Cardiac muscle cell (in vitro differentiated cells and primary cell): Measurements from ENCODE around the gene NUDCD3. TPM values are rescaled to one million over a fixed set of nuclear protein-coding genes. Genes with fewer than 3 reads are reported as not detected.
A peak's percentile ranks its signal among the peaks of the same experiment; 100 is the strongest.

Experiments used
- DNase-seq, 2 donors: peaks; one replicate each; pipeline versions ENCODE4 v3.0.0 to v3.0.0-alpha.2; 2010 to 2017; ENCODE audit warnings: low read depth in 1 of 2, low spot score in 1 of 2
- H3K27ac ChIP-seq: fragments of 200-600 bp; sonication (generic); 2 replicates; pipeline ENCODE4 v1.5.1; 2016
- H3K27me3 ChIP-seq: fragments of 200-600 bp; sonication (generic); 2 replicates; pipeline ENCODE4 v1.6.0; 2016; ENCODE audit warnings: control low read depth
- H3K36me3 ChIP-seq: fragments of 200-600 bp; sonication (generic); 2 replicates; pipeline ENCODE4 v1.5.1; 2016; ENCODE audit warnings: control low read depth
- H3K4me1 ChIP-seq: fragments of 200-600 bp; sonication (generic); 2 replicates; pipeline ENCODE4 v1.8.1; 2017; ENCODE audit warnings: low read depth, mild to moderate bottlenecking, mixed run types
- H3K4me3 ChIP-seq: fragments of 200-600 bp; sonication (generic); 2 replicates; pipeline ENCODE4 v1.5.1; 2016; ENCODE audit warnings: mild to moderate bottlenecking
- H3K9me3 ChIP-seq: fragments of 200-600 bp; sonication (generic); 2 replicates; pipeline ENCODE4 v1.5.1; 2017; ENCODE audit warnings: low read depth, mild to moderate bottlenecking, control low read depth
- polyA plus RNA-seq: library from polyadenylated mRNA; unstranded; fragments of >200 nt; fragmentation: Nextera tagmentation; extraction: Ambion mirVana; gene quantifications from 2 replicates; pipeline ENCODE4 v1.2.1, GENCODE V29; 2016
- total RNA-seq: library from RNA; depleted of rRNA; stranded (reverse); fragments of >200 nt; gene quantifications from 2 replicates; pipeline ENCODE4 v1.2.3, GENCODE V29; 2016
- TF ChIP-seq, protein P1 (sequence below): IDR thresholded peaks from 2 replicates; pipeline ENCODE4 v1.5.1; 2012; ENCODE audit warnings: low read depth, mild to moderate bottlenecking, low read length

Gene NUDCD3
- total and polyA plus RNA-seq, 2 experiments from 2014 or later = 44.8 to 98.7 TPM

DNA sequence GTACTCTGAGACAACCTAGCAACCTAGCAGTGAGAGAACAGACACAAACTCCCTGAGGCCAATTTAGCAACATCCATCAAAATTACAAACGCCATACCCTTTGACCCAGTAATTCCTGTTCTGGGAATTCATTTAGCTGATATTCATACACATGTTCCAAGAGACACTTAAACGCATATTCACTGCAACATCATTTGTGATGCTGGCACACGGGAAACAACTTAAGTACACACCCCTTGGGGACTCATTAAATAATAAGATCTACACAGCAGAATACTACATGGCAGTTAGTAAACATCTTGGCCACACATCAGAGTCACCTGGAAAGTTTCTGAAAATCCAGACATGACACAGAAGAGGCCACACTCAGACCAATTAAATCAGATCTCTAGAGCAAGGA lies 17.6 kb downstream of the NUDCD3 start:
- H3K4me1 ChIP-seq = peaks cover 37% of the 10 kb centered on the region
- H3K9me3 ChIP-seq = no peaks in the 10 kb centered on the region
- no peaks in the 10 kb centered on the region for H3K27me3 ChIP-seq
- no peak overlapping the region for H3K4me3 ChIP-seq
- TF ChIP-seq, protein P1, sequence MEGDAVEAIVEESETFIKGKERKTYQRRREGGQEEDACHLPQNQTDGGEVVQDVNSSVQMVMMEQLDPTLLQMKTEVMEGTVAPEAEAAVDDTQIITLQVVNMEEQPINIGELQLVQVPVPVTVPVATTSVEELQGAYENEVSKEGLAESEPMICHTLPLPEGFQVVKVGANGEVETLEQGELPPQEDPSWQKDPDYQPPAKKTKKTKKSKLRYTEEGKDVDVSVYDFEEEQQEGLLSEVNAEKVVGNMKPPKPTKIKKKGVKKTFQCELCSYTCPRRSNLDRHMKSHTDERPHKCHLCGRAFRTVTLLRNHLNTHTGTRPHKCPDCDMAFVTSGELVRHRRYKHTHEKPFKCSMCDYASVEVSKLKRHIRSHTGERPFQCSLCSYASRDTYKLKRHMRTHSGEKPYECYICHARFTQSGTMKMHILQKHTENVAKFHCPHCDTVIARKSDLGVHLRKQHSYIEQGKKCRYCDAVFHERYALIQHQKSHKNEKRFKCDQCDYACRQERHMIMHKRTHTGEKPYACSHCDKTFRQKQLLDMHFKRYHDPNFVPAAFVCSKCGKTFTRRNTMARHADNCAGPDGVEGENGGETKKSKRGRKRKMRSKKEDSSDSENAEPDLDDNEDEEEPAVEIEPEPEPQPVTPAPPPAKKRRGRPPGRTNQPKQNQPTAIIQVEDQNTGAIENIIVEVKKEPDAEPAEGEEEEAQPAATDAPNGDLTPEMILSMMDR = no peak
- DNase-seq = no peak
- peaks cover 4% of the 10 kb centered on the region for H3K36me3 ChIP-seq
- peak overlapping the region; percentile 2 for H3K27ac ChIP-seq

DNA sequence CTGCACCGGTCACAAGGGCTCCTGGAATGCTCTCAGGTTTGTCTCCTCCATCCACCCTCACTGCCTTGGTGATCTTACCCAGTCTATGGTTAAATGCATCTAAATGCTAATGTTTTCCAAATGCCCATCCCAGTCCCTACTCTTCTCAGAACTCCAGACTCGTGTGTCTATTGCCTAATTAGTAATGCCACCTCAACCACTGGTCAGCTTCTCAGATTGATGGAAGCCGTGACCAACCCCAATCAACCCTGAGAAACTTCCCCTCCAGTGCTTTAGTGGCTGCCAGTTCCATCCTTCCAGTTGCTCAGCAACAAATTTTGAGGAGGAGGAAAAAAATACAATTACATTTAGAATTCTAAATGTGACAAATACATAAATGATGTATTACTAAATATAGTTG lies 18.6 kb downstream of the NUDCD3 start:
- TF ChIP-seq, protein P1 = no peak
- Histone ChIP-seq H3K4me3 (no peak overlapping the region), H3K36me3 (peaks cover 4% of the 10 kb centered on the region), H3K27ac (peak overlapping the region; percentile 90), H3K27me3 (no peaks in the 10 kb centered on the region), H3K4me1 (peaks cover 34% of the 10 kb centered on the region), H3K9me3 (no peaks in the 10 kb centered on the region)
- DNase-seq = no peak

DNA sequence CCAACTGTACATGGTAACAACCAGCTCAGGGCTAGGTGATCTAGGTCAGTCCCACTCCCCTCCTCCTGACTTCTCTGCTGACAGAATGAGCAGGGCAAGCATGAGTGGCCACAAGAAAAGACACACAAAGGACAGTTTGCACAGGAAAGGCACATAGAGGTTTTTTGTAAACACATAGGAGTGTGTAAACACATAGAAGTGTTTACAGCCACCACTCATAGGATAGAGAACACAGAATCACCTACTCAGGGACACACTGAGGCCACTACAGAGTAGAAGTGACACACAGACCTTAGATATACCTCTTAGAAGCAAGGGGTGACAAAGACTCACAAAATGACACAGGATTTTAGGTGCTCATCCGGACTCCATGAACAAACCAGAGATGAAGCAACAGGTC lies 19.0 kb downstream of the NUDCD3 start:
- Histone ChIP-seq H3K27ac (peak overlapping the region; percentile 90), H3K4me1 (peaks cover 37% of the 10 kb centered on the region), H3K4me3 (no peak overlapping the region), H3K9me3 (no peaks in the 10 kb centered on the region), H3K27me3 (no peaks in the 10 kb centered on the region), H3K36me3 (peaks cover 4% of the 10 kb centered on the region)
- DNase-seq = no peak
- TF ChIP-seq, protein P1 = no peak

DNA sequence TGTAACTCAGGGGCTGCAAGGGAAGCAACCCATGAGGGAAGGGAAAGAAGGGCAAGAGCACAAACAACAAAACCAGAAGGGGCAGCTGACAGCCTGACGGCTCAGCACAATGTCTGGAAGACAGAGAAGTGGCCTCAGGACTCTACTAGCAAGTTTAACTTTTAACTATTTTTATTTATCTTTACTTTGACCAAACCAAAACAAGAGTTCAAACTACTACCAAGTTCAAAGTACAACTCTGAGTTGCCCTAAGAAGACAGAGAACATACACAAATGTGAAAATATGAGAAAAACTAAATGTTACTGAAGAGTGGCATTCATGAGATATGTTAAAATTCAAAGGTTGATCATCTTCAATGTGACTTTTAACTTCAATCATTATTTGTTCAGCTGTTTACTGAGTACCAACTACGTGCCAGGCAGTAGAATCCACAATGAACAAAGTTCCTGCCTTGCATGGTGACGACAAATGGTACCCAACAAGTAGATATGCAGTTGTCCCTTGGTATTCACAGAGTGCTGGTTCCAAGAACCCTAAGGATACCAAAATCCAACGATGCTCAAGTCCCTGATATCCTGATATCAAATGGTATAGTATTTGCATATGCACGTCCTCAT lies 19.7 kb downstream of the NUDCD3 start:
- H3K4me3 ChIP-seq = no peak overlapping the region
- peak overlapping the region; percentile 90 for H3K27ac ChIP-seq
- DNase-seq = no peak
- H3K9me3 ChIP-seq = no peaks in the 10 kb centered on the region
- H3K4me1 ChIP-seq = peaks cover 44% of the 10 kb centered on the region
- no peaks in the 10 kb centered on the region for H3K27me3 ChIP-seq
- peaks cover 4% of the 10 kb centered on the region for H3K36me3 ChIP-seq
- TF ChIP-seq, protein P1 = no peak

DNA sequence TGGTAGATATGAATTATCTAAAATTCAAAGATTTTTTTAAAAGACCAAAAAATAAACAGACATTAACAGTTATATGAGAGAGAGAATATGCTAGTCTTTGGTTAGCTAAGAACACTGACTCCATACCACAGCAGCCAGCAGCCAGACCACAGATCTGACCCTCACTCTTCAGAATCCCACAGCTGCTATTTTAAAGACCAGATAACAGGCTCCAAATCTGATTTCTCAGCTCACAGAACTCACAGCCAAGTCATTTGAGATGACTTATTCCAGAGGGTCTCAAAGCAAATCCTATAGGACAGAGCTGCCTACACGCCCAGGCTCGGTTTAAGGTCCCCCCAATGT lies 20.4 kb downstream of the NUDCD3 start:
- peak overlapping the region; percentile 90 for H3K27ac ChIP-seq
- H3K9me3 ChIP-seq = no peaks in the 10 kb centered on the region
- peaks cover 50% of the 10 kb centered on the region for H3K4me1 ChIP-seq
- H3K4me3 ChIP-seq = no peak overlapping the region
- DNase-seq = peak in 1 of 2 donors; percentile 42
- TF ChIP-seq, protein P1 = no peak
- no peaks in the 10 kb centered on the region for H3K27me3 ChIP-seq
- H3K36me3 ChIP-seq = peaks cover 4% of the 10 kb centered on the region
